NOMO-1 treated with dmso at 0.1 percent for 144 hours (cell line): ENCODE results near the gene RNF38.
"Not testable (repeated sequence)": the region's sequence is repeated elsewhere in the genome, so short reads cannot be mapped to it uniquely, and the experiment has no call there.

ENCODE experiments used
- DNase-seq: peaks from one replicate; lab custom pipeline; 2025; ENCODE audit not compliant: unreplicated experiment; lab: John Stamatoyannopoulos, UW

The RNF38 gene

DNA sequence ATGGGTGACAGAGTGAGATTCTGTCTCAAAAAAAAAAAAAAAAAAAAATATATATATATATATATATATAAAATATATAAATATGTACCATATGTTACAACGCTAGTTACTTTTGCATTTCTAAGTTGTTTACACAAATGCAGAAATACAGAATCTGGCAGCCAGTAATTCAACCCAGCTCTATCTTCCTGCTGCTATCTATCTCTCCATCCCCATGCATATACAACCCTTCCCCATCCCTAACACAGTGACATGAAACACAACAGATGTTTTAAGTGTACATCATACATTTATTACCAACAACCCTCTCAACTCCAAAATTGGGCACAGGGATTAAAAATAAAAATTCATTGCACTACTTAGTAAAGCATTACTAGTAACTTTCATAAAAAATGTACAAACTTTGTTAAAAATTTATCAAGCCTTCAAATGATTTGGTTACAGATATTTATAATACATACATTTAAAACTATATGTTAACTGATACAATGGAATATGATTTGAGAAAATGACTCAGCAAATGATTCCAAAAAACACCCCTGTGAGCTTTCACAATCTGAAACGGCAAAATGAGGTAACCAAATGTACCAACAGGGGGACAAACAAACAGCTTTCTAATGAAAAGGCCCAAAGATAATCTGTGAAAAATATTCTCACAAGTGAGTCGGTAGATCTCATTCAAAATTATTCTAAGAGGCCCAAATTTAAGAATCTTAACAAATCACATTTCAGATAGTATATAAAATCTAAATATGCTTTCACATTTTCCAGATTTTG lies 63.8 kb downstream of the RNF38 start:
- DNase-seq = no peak

DNA sequence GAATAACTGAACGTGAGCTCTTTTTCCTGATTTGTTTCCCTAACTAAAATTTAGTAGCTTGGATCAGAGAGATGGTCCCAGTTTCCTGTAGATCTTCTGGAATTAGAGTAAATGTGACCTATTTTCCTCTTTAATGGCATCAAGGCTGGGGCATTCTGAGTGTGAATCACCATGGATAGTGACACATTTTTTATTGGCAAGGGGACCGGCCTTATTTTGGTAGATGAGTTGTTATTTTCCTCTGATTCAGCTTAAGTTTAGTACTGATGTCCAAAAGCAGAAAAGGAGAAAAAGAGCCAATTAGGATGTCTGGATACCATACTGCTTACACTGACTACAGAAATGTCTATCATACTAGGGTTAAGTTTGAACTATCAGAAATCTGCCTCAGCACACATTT lies 68.1 kb downstream of the RNF38 start:
- no peak for DNase-seq

DNA sequence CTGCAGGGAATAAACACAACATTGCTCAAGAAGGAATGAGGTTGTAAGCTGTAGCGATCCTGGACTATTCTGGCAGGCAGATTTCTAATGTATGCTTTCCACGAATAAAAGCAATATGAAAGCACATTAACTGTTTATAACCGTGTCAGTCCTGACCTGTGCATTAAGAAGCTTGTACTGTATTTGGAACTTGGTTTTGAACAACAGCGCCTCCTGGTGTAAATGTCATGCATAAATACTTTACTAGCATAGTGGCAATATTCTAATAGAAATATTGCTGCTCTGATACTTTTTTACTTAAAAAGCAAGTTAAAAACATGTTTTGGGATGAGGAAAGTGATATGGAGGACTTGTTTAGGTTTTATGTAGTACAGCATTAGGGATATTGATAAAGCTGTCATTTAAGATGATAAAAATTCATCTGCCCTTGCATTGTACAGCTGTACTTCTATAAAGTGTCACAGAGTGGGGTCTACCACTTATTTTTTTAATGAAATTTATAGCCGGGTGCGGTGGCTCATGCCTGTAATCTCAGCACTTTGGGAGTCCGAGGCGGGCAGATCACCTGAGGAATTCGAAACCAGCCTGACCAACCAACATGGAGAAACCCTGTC lies 71.2 kb downstream of the RNF38 start:
- no peak for DNase-seq

DNA sequence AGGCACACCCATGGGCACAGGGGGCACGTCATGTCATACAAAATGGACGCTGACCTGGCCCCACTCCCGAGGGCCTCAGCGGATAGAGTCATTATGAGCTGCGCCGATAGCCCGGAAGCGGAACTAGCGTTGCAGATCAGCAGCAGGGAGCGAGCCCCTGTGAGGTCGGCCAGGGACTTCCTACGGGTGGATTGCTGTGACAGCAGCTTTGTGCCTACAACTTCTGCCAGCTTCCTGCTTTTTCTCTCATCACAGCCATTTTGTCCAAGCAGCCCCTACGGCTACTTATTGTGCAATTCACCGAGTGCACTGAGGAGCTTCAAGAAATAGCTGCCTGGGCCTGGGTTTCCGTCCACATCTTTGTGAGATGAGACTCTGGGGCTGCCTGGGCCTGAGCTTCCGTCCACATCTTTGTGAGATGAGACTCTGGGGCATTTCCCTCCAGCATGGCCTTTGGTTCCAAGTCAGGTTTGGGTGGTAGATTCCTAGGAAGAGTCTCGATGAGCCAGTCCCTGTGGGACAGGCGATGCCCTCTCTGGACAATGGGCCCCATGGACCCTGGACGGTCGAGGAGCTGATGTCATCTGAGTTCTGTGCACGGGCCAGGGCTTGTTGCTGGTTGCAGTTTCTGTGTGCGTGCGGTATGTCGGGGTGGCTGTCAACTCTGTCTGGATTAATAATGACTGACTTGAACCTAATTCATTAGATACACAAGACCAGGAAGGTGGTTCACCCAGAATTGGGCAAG lies 74.8 kb downstream of the RNF38 start:
- no peak for DNase-seq

DNA sequence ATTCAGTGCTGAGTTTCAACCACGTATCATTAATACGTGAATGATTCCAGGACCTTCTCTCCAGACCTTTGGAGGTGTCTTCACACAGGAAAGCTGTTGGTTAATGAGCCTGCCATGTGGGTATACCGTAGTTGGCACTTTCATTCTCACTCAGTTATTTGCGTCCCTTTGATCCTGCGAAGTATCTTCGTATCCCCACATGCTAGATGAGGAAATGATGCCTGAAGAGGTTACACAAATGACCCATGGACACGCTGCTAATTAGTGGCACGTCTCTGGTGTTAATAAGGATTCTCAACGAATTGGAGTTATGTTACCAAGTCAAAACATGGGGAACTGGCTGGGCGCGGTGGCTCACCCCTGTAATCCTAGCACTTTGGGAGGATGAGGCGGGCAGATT lies 76.1 kb downstream of the RNF38 start:
- no peak for DNase-seq

DNA sequence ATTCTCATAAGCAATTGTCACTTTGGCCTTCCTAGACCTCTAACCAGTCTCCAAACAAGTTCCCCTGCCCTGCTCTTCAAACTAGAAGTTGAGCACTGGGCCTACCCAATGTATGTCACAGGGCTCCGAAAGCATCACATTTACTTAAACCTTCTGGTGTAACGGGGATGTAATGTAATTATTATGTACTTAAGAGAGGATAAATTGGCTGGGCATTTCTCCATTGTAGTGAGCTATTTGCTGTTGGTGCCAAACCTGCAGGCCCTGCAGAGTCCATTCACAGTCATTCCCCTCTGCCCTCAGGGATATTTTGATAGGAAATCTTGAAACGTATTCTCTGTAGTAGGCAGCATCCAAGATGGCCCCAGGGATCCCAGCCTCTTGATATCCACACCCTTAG lies 77.6 kb downstream of the RNF38 start:
- DNase-seq = no peak

DNA sequence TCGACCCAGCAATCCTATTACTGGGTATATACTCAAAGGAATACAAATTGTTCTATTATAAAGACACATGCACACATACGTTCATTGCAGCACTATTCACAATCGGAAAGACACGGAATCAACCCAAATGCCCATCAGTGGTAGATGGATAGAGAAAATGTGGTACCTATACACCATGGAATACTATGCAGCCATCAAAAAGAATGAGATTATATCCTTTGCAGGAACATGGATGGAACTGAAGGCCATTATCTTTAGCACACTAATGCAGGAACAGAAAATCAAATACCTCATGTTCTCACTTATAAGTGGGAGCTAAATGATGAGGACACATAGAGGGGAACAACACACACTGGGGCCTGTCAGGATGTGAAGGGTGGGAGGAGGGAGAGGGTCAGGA lies 78.2 kb downstream of the RNF38 start:
- not testable (repeated sequence) for DNase-seq

DNA sequence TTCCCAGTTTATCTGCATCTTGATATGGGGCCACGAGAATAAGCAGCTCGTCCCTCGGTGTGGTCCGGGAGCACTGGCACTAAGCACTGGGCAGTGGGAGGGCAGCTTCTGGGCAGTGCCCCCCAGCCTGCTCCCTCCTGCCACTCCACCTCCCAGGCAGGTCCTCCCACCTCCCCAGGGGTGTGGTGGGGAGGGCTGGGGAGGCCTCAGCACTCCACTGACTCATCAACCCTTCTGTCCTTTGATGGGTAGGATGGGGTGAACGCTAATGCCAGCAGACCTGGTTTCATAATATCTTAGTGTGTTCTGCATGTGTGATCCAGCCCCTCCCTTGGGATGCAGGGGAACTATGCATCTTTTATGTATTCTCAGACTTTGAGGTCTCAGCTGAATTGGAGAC lies 79.6 kb downstream of the RNF38 start:
- no peak for DNase-seq

DNA sequence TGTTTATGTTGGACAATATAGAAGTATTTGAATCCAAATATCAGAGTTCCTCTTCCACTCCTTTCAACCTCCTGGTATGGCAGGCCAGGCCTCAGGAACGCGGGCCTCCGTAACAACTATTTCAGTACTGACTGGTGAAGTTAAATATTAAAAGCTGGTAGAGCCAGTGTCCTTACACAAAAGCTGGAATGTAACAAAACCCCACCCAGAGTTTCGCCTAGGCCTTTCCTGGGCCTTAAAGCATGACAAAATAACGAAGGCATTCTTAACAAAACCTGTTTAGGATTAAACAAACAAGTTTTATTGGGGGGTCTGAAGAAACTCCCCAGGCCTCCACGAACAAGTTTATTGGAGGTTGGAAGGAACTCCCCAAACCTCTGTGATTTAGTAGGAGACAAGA lies 80.3 kb downstream of the RNF38 start:
- DNase-seq = no peak

DNA sequence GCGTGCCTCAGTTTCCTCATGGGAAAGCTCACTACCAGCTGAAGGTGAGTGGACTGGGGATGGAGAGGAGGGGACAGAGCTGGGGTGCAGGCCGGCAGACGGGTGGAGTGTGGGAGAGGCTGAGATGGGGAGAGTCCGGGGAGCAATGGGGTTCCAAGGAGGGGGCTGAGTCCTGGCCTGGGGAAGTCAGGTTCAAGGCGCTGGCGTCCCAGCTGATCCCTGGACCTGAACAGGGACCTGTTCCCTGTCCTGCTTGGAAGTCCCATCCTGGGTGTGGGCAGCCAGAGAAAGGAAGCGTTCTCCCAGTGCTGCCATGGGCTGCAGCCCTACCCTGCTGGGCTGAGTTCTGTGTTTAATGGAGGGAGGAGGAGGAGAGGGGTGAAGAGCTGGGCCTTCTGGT lies 80.9 kb downstream of the RNF38 start:
- no peak for DNase-seq

DNA sequence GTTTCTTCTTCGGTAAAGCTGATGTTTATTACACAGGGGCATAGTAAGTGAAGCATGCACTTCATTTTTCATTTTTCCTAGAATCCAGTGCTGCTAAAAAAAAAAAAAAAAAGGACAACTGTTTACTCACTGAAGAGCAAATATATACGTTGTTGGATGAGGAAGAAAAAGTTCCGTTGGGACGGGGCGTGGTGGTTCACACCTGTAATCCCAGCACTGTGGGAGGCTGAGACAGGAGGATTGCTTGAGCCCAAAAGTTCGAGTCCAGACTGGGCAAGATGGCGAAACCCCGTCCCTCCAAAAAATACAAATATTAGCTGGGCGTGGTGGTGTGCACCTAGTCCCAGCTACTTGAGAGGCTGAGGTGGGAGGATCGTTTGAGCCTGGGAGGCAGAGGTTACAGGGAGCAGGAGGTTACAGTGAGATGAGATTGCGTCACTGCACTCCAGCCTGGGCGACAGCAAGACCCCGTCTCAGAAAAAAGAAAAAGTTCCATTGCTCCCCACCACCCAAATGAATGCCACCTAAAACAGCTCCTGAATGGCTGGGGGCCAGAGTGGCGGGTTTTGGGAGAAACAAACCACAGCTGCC lies 81.8 kb downstream of the RNF38 start:
- DNase-seq = no peak

DNA sequence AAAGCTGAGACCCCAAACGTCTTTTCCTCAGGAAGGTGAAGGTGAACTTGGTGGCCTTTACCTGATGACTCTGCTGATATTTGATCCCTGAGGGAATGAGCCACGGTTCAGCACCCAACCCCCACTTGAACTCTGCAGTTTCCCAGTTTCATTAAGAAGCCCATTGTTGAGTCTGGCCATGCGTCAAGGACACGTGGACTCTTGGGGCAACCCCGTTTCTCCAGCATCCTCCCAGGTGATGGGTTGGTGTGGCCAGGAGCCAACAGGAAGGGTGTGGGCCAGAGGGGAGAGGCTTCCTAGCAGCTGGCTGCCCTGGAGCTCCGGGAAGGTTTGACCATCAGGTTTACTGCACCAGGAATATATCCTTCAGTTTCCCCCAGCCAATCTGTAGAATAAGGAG lies 82.3 kb downstream of the RNF38 start:
- no peak for DNase-seq

DNA sequence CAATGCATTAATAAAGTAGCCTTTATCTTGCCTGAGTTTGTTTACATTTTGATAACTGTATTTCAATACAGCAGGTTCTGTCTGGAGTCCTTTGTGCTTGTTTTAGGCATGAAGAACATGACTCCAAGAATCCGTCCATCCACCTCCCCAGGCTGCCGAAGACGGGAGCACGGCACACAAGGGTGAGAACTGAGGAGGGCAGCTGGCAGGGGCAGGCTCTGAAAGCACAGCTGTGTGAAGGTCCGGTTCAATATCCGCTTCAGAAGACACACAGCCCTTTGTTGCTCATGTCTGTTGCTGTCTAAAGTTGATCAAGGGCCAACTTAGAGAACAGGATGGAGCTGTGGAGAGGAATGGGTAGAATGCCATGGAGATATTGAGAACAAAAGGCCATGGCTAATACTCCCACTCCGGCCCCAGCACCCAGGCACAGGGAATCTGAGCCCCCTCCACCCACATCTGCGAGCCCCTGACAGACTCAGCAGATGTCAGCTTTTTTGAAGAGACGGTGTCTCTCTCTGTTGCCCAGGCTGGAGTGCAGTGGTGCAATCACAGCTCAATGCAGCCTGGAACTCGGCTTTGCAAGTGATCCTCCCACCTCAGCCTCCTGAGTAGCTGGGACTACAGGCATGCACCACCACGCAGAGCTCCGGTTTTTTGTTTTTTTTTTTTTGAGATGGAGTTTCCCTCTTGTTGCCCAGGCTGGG lies 83.3 kb downstream of the RNF38 start:
- DNase-seq = no peak

DNA sequence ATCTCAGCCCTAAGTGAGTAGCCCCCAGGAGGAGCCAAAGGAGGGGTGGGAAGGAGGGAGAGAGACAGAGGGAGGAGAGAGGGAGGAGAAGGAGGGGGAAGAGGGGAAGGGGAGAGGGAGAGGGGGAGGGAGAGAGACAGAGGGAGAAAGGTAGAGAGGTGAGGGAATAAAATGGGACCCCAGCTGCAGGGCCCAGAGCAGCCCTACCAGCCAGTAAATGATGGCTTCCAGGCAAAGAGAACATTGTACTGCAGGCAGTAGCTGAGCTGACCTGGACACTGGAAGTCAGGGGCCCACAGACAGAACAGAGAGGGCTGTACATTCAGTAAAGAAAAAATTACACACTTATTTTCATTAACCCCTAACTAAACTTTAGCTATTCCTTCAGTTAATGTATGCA lies 84.0 kb downstream of the RNF38 start:
- no peak for DNase-seq

DNA sequence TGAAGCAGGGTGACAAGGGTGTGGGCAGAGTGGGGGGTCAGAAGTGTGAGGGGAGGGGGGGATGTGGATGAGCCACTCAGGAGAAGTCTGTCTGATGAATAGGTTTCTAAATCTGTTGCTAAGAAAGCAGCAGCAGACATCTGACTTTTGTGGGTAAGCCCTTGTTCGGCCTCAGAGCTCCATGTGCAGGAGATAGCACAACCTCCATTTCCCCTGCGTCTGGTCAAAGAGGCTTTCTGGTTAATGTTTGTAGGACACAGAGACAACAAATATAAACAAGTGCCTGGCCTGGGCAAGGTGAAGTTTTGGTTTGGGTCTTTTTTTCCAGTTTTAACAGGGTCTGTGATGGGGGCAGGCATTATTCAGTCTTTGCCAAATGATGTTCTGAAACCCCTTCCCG lies 84.8 kb downstream of the RNF38 start:
- no peak for DNase-seq

DNA sequence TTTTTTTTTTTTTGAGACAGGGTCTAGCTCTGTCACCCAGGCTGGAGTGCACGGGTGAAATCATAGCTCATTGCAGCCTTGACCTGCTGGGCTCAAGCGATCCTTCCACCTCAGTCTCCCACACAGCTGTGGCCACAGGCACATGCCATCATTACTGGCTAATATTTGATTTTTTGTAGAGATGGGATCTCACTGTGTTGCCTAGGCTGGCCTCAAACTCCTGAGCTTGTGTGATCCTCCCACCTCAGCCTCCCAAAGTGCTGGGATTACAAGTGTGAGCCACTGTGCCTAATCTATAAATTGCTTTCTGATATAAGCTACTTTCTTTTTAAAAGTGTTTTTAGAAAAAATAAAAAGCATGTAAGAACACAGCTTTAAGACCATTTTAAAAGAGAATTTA lies 85.3 kb downstream of the RNF38 start:
- DNase-seq = no peak

DNA sequence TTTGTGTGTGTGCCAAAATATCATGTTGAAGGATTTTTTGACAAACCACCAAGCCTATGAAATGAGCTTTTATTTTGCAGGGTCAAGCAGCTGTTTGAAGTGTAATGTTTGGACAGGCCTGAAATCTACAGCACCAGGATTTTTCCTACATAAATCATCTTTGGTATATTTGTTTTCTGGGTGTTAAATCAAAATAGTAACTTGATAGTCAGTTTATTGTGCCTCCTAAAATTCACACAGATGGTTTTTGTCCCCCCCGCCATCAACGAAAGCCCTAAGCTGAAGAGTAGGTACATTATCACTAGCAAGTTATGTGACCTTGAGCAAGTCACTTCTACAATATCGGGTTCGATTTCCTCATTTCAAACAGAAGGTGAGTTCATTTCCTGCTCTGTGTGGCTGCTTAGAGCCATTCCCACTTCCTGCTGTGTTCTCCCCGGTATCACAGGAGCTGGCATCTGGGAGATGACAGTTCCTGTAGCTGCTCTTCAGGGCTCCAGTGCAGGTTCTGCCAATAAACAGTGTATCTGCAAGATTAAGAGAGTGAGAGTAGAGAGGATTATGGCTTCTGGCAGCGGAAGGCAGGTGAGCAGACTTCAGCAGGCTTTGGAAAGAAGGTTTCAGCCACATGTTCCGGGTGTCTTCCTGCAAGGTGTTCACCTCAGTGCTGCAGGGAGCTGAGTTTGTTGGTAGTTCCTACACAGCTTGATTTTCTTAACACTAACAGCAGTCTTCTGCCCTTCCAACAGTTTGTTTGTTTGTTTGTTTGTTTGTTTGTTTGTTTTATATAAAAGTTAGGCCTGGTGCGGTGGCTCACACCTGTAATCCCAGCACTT lies 93.4 kb downstream of the RNF38 start:
- no peak for DNase-seq

DNA sequence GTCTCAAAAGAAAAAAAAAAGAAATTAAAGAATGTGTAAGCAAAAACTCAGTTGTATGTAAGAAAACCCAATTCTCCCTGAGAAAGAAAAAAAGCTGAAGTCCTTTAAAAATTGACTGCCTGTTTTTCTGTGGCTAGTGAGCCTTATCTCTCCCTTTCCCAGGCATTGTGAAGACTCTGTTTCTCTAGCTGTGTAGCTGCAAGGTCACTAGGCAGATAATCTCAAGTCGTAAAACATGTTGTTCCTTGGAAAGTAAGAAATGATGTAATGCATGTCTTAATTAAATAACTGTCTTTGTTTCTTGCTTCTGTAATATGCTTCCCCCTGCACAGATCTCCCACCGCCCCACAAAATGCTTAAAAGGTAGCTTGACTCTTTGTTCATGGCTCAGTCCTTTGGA lies 95.7 kb downstream of the RNF38 start:
- not testable (repeated sequence) for DNase-seq

DNA sequence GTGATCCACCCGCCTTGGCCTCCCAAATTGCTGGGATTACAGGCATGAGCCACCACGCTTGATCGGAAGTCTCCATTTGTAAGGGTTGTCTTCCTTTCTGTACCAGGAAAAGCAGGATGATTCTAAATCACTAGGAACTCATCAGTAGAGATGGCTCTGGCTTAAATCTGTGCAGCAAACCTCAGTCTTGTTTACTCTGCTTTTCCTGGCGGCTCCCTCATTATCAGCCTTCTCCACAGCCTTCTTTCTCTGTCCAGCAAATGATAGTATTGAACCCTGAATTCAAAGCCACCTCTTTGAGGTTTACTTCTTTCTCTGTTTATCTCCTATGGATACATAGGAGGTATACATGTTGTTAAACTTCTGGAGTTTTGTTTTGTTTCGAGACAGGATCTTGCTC lies 98.8 kb downstream of the RNF38 start:
- DNase-seq = no peak

DNA sequence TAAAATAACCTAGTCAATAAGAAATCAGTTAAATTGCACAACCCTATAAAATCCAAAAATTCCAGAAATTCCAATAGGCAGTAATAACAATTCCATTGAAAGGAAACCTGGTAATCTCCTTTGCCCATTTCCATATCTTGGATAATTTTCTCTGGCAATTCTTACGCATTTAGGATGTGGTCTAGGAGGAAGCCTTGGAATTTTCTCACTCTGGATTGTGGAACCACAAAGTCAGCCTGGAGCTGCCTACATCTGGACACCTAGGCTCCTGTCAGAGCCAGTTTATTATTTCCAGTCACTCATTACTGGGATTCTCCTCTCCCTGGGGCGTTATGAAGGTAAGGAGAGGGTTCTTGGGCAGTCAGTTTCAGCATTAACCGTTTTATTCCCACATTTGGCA lies 101.5 kb downstream of the RNF38 start:
- DNase-seq = no peak
